Liver (tissue), 9 donors: ENCODE results near the gene KIF26B. TPM values are rescaled to one million over a fixed set of nuclear protein-coding genes. Genes with fewer than 3 reads are reported as not detected.

Source experiments
- DNase-seq: peaks from one replicate; pipeline ENCODE4 v3.0.0-alpha.2; 2017; ENCODE audit warnings: low spot score
- H3K27ac ChIP-seq, 2 donors: one replicate each; pipeline ENCODE4 v1.7.0; 2013; ENCODE audit warnings: inconsistent platforms in 2 of 2, low read length in 2 of 2, control low read depth in 1 of 2, low read depth in 1 of 2, mild to moderate bottlenecking in 1 of 2
- H3K27me3 ChIP-seq, 4 donors: one replicate each; pipeline versions ENCODE4 v1.6.1 to v1.7.0; 2013; ENCODE audit warnings: low read length in 3 of 4, inconsistent platforms in 1 of 4, mild to moderate bottlenecking in 1 of 4, moderate library complexity in 1 of 4; ENCODE audit not compliant: control insufficient read depth in 4 of 4, insufficient read depth in 4 of 4
- H3K36me3 ChIP-seq, 4 donors: one replicate each; pipeline versions ENCODE4 v1.6.1 to v1.7.0; 2013; ENCODE audit warnings: low read length in 3 of 4, mild to moderate bottlenecking in 3 of 4, low read depth in 1 of 4, moderate library complexity in 1 of 4; ENCODE audit not compliant: control insufficient read depth in 4 of 4, insufficient read depth in 3 of 4
- H3K4me1 ChIP-seq, 4 donors: one replicate each; pipeline versions ENCODE4 v1.6.1 to v1.7.0; 2013; ENCODE audit warnings: low read length in 3 of 4, mild to moderate bottlenecking in 3 of 4, moderate library complexity in 1 of 4; ENCODE audit not compliant: control insufficient read depth in 4 of 4, insufficient read depth in 4 of 4
- H3K4me3 ChIP-seq, 3 donors: one replicate each; pipeline versions ENCODE4 v1.6.1 to v1.7.0; 2013; ENCODE audit warnings: low read length in 3 of 3, control low read depth in 1 of 3, low read depth in 1 of 3, mild to moderate bottlenecking in 1 of 3
- H3K9ac ChIP-seq, 2 donors: one replicate each; pipeline ENCODE4 v1.7.0; 2013; ENCODE audit warnings: low read length in 2 of 2, mild to moderate bottlenecking in 2 of 2, moderate library complexity in 2 of 2, control low read depth in 1 of 2, low read depth in 1 of 2
- H3K9me3 ChIP-seq, 4 donors: one replicate each; pipeline versions ENCODE4 v1.6.1 to v1.7.0; 2013; ENCODE audit warnings: low read length in 3 of 4; ENCODE audit not compliant: control insufficient read depth in 4 of 4
- EGR1 ChIP-seq, 2 donors: IDR thresholded peaks; 2 replicates each; pipeline ENCODE4 v1.6.1; 2016 to 2018; ENCODE audit warnings: antibody characterized with exemption in 2 of 2, low read depth in 2 of 2
- FOXA2 ChIP-seq: IDR thresholded peaks from 2 replicates; pipeline ENCODE4 v1.6.1; 2016; ENCODE audit warnings: antibody characterized with exemption
- GABPA ChIP-seq, 2 donors: IDR thresholded peaks in 1 of 2; conservative IDR thresholded peaks in 1 of 2; 2 replicates each; pipeline ENCODE4 v1.6.1; 2016; ENCODE audit warnings: antibody characterized with exemption in 2 of 2, mild to moderate bottlenecking in 1 of 2, moderate library complexity in 1 of 2
- HNF4A ChIP-seq, 2 donors: conservative IDR thresholded peaks; 2 replicates each; pipeline ENCODE4 v1.6.1; 2016; ENCODE audit warnings: antibody characterized with exemption in 2 of 2, mild to moderate bottlenecking in 2 of 2
- HNF4G ChIP-seq: IDR thresholded peaks from 2 replicates; pipeline ENCODE4 v1.6.1; 2016; ENCODE audit warnings: antibody characterized with exemption
- JUND ChIP-seq, 2 donors: IDR thresholded peaks; 2 replicates each; pipeline ENCODE4 v1.6.1; 2016; ENCODE audit warnings: antibody characterized with exemption in 2 of 2
- SP1 ChIP-seq: IDR thresholded peaks from 2 replicates; pipeline ENCODE4 v1.6.1; 2018; ENCODE audit warnings: antibody characterized with exemption, mild to moderate bottlenecking
- WGBS: extraction: QIAGEN DNeasy Blood & Tissue Kit; methylation state at CpG from one replicate; pipeline ENCODE4 v1.1.7; 2013; 5-methylcytosine and 5-hydroxymethylcytosine counted together
- polyA plus RNA-seq, 2 donors: library from polyadenylated mRNA; stranded (reverse) in 1 of 2; unstranded in 1 of 2; fragments of 200-250 nt in 1 of 2; fragments of >200 nt in 1 of 2; fragmentation: Nextera tagmentation in 1 of 2; extraction: Ambion mirVana in 1 of 2; gene quantifications; one replicate each; pipeline versions ENCODE4 v1.2.1 to v1.2.3, GENCODE V29; 2013 to 2015
- total RNA-seq, 2 donors: library from RNA; depleted of rRNA; stranded (reverse); fragments of >200 nt; gene quantifications; one replicate each; pipeline ENCODE4 v1.2.3, GENCODE V29; 2014
- TF ChIP-seq, protein P1 (sequence below): IDR thresholded peaks from 2 replicates; pipeline ENCODE4 v1.6.1; 2016; ENCODE audit warnings: antibody characterized with exemption
- TF ChIP-seq, protein P2 (sequence below): fragments of 150-350 bp; IDR thresholded peaks from 2 replicates; pipeline ENCODE4 v1.5.1; 2017; ENCODE audit warnings: improper control_type of control experiment, low read depth, low read length; ENCODE audit not compliant: missing input control
- TF ChIP-seq, protein P3 (sequence below): IDR thresholded peaks from 2 replicates; pipeline ENCODE4 v1.6.1; 2016; ENCODE audit warnings: antibody characterized with exemption
- TF ChIP-seq, protein P4 (sequence below): IDR thresholded peaks from 2 replicates; pipeline ENCODE4 v1.6.1; 2016; ENCODE audit warnings: antibody characterized with exemption
- TF ChIP-seq, protein P5 (sequence below): IDR thresholded peaks from 2 replicates; pipeline ENCODE4 v1.6.1; 2016; ENCODE audit warnings: antibody characterized with exemption, mild to moderate bottlenecking
- donor health status: healthy.
- donor health status: healthy.
- donor health status: healthy.
- donor health status: healthy.
- donor health status: healthy.

Gene KIF26B
- total and polyA plus RNA-seq, 4 donors: 0.10 to 1.7 (median 0.34) TPM

DNA sequence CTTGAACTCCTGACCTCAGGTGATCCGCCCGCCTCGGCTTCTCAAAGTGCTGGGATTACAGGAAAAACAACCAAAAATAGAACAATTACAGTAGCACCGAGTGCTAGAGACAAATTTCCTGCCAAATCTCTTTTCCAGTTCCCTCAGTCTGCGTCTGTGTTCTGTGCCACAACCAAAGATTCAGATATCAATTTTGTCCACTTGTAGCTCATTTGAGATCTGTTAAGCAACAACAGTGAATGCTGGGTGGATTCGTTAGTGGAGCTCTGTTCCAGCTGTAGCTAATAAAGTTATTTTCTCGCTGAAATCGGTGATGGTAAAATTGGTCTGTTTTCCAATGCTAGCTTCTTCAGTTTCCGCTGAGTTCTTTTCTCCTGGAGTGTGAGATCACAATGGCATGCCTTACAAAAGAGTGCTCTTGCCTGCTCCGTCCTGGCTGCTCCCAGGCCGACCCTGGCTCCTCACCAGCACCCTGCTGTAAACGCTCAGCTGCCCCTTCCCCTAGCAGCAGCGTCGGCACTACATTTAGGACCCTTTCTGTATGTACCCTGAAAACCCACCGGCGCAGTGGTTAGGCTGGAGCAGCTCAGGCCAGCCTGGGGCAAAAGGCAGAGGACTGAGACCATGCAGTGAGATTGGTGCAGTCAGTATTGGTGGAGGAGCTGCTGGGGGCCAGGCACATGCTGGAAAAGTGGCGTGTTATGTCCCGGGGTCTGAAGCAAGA is 395.4 kb downstream of the KIF26B start:
- H3K36me3 ChIP-seq: no peaks in the 10 kb centered on the region
- H3K27ac ChIP-seq: no peak overlapping the region
- no peaks in the 10 kb centered on the region for H3K27me3 ChIP-seq
- no peaks in the 10 kb centered on the region for H3K9me3 ChIP-seq
- no peak overlapping the region for H3K4me3 ChIP-seq
- DNase-seq: no peak
- TF ChIP-seq, protein P1, sequence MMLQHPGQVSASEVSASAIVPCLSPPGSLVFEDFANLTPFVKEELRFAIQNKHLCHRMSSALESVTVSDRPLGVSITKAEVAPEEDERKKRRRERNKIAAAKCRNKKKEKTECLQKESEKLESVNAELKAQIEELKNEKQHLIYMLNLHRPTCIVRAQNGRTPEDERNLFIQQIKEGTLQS: no peak
- no peak for TF ChIP-seq JUND (IDR thresholded peaks at IDR 0.05)
- WGBS: 66% methylated on average over 18 of the region's 18 CpGs
- H3K9ac ChIP-seq: no peak overlapping the region
- no peaks in the 10 kb centered on the region for H3K4me1 ChIP-seq

DNA sequence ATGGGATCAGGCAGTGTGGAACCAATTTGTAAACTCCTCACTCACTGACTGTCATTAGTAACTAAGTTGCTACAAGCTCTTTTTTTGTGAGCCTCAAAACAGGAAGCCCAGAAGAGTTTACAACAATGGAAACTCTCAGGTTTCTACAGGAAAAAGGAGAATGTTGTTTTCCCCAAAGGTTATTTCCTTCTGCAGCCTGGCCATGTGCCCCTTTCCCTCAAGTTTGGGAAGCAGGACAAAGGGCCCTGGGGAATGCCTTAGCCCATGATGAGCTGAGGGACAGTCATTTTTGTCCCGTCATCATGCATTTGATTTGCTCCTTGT is 395.9 kb downstream of the KIF26B start:
- H3K9ac ChIP-seq: no peak overlapping the region
- no peak overlapping the region for H3K27ac ChIP-seq
- no peak for DNase-seq
- no peak overlapping the region for H3K4me3 ChIP-seq
- H3K9me3 ChIP-seq: no peaks in the 10 kb centered on the region
- no peaks in the 10 kb centered on the region for H3K27me3 ChIP-seq
- no peaks in the 10 kb centered on the region for H3K36me3 ChIP-seq
- H3K4me1 ChIP-seq: no peaks in the 10 kb centered on the region
- TF ChIP-seq, protein P2, sequence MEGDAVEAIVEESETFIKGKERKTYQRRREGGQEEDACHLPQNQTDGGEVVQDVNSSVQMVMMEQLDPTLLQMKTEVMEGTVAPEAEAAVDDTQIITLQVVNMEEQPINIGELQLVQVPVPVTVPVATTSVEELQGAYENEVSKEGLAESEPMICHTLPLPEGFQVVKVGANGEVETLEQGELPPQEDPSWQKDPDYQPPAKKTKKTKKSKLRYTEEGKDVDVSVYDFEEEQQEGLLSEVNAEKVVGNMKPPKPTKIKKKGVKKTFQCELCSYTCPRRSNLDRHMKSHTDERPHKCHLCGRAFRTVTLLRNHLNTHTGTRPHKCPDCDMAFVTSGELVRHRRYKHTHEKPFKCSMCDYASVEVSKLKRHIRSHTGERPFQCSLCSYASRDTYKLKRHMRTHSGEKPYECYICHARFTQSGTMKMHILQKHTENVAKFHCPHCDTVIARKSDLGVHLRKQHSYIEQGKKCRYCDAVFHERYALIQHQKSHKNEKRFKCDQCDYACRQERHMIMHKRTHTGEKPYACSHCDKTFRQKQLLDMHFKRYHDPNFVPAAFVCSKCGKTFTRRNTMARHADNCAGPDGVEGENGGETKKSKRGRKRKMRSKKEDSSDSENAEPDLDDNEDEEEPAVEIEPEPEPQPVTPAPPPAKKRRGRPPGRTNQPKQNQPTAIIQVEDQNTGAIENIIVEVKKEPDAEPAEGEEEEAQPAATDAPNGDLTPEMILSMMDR: no peak
- 76% methylated on average over 1 of the region's 1 CpG for WGBS

DNA sequence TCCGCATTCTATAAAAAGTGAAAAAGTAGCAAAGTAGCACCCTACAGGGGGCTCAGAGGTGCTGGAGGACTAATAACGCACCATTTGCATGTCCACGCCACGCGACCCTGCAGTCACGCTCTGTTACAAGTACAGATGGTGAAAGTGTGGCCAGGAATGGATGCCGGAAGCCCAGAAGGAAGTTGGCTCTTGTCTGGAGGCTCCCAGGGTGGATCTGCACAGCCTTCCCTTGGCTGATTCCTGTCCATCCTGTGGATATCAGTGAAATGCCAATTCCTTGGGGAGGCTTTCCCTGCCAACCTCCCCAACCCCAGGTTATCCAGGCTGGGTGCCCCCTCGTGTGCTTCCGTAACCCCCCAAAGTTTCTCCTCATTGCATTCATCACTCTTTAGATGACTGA is 396.8 kb downstream of the KIF26B start:
- Histone ChIP-seq H3K4me1 (no peaks in the 10 kb centered on the region), H3K9ac (no peak overlapping the region), H3K4me3 (no peak overlapping the region), H3K27me3 (no peaks in the 10 kb centered on the region), H3K36me3 (no peaks in the 10 kb centered on the region), H3K9me3 (no peaks in the 10 kb centered on the region), H3K27ac (no peak overlapping the region)
- no peak for TF ChIP-seq HNF4G
- TF ChIP-seq EGR1 (IDR thresholded peaks at IDR 0.05; ENCODE audit: low read depth in 2 of 2): no peak
- TF ChIP-seq FOXA2: no peak
- TF ChIP-seq, protein P3, sequence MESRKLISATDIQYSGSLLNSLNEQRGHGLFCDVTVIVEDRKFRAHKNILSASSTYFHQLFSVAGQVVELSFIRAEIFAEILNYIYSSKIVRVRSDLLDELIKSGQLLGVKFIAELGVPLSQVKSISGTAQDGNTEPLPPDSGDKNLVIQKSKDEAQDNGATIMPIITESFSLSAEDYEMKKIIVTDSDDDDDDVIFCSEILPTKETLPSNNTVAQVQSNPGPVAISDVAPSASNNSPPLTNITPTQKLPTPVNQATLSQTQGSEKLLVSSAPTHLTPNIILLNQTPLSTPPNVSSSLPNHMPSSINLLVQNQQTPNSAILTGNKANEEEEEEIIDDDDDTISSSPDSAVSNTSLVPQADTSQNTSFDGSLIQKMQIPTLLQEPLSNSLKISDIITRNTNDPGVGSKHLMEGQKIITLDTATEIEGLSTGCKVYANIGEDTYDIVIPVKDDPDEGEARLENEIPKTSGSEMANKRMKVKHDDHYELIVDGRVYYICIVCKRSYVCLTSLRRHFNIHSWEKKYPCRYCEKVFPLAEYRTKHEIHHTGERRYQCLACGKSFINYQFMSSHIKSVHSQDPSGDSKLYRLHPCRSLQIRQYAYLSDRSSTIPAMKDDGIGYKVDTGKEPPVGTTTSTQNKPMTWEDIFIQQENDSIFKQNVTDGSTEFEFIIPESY: no peak
- TF ChIP-seq HNF4A (conservative IDR thresholded peaks at IDR 0.05): no peak
- TF ChIP-seq, protein P4, sequence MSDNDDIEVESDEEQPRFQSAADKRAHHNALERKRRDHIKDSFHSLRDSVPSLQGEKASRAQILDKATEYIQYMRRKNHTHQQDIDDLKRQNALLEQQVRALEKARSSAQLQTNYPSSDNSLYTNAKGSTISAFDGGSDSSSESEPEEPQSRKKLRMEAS: no peak
- TF ChIP-seq, protein P5, sequence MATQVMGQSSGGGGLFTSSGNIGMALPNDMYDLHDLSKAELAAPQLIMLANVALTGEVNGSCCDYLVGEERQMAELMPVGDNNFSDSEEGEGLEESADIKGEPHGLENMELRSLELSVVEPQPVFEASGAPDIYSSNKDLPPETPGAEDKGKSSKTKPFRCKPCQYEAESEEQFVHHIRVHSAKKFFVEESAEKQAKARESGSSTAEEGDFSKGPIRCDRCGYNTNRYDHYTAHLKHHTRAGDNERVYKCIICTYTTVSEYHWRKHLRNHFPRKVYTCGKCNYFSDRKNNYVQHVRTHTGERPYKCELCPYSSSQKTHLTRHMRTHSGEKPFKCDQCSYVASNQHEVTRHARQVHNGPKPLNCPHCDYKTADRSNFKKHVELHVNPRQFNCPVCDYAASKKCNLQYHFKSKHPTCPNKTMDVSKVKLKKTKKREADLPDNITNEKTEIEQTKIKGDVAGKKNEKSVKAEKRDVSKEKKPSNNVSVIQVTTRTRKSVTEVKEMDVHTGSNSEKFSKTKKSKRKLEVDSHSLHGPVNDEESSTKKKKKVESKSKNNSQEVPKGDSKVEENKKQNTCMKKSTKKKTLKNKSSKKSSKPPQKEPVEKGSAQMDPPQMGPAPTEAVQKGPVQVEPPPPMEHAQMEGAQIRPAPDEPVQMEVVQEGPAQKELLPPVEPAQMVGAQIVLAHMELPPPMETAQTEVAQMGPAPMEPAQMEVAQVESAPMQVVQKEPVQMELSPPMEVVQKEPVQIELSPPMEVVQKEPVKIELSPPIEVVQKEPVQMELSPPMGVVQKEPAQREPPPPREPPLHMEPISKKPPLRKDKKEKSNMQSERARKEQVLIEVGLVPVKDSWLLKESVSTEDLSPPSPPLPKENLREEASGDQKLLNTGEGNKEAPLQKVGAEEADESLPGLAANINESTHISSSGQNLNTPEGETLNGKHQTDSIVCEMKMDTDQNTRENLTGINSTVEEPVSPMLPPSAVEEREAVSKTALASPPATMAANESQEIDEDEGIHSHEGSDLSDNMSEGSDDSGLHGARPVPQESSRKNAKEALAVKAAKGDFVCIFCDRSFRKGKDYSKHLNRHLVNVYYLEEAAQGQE: no peak
- no peak for TF ChIP-seq SP1
- no peak for TF ChIP-seq GABPA (IDR thresholded peaks at IDR 0.05 in 1 of 2, conservative IDR thresholded peaks at IDR 0.05 in 1 of 2)
- DNase-seq: no peak
- WGBS: 96% methylated on average over 9 of the region's 9 CpGs
